Endothelial cell of umbilical vein (primary cell): ENCODE measurements around the gene ITPRIP. TPM values are rescaled to one million over a fixed set of nuclear protein-coding genes. Genes with fewer than 3 reads are reported as not detected.

ENCODE experiments used
- BruUV-seq: library from RNA; stranded (reverse); fragments of 400-500 nt; replicated peaks from 2 replicates; lab custom pipeline; 2021; lab: Mats Ljungman, UMichigan
- CTCF ChIA-PET: fragments of 300-600, 350-600 bp; sonication (Branson Sonifier 250); formaldehyde crosslinking; loops from one replicate; lab custom pipeline; 2021; ENCODE audit warnings: antibody characterized with exemption, inconsistent platforms; lab: Charles Lee
- POLR2A ChIA-PET: fragments of 300-600, 350-600 bp; sonication (Branson Sonifier 250); formaldehyde crosslinking; loops from one replicate; lab custom pipeline; 2021; ENCODE audit warnings: antibody characterized with exemption, inconsistent platforms; lab: Charles Lee
- DNase-seq: peaks from one replicate; pipeline ENCODE4 v3.0.0-alpha.2; 2011; ENCODE audit warnings: low read depth, low spot score
- FAIRE-seq: peaks from 2 replicates; lab custom pipeline; 2011; peaks lifted over from hg19 to GRCh38; lab: Jason Lieb, UNC
- H2AFZ ChIP-seq: 2 replicates; pipeline ENCODE4 v1.6.0; 2012; ENCODE audit warnings: low read depth, low read length, control low read depth, inconsistent platforms
- H3K27ac ChIP-seq: 2 replicates; pipeline ENCODE4 v1.5.1; 2011; ENCODE audit warnings: low read depth, mild to moderate bottlenecking, control low read depth, low read length, moderate library complexity; ENCODE audit not compliant: insufficient read depth
- H3K27me3 ChIP-seq, 2 experiments: 2 replicates each; pipeline versions ENCODE4 v1.6.0 to v1.6.1; 2011; ENCODE audit warnings: low read length in 2 of 2, mixed read lengths in 1 of 2; ENCODE audit not compliant: control insufficient read depth in 2 of 2, insufficient read depth in 2 of 2
- H3K36me3 ChIP-seq, 2 experiments: 2 replicates in 1 of 2; 3 replicates in 1 of 2; pipeline ENCODE4 v1.5.1; 2011; ENCODE audit warnings: low read length in 2 of 2, mild to moderate bottlenecking in 1 of 2, moderate library complexity in 1 of 2; ENCODE audit not compliant: control insufficient read depth in 2 of 2, insufficient read depth in 2 of 2; ENCODE audit errors: extremely low read depth in 1 of 2
- H3K4me1 ChIP-seq: 3 replicates; pipeline ENCODE4 v1.5.1; 2011; ENCODE audit warnings: mild to moderate bottlenecking, low read length; ENCODE audit not compliant: control insufficient read depth, insufficient read depth; ENCODE audit errors: extremely low read depth
- H3K4me2 ChIP-seq: 2 replicates; pipeline ENCODE4 v1.6.1; 2011; ENCODE audit warnings: low read length, control low read depth, mixed read lengths; ENCODE audit not compliant: insufficient read depth
- H3K4me3 ChIP-seq, 3 experiments: fragments of 200-600 bp in 1 of 3; sonication (generic), shearing (Covaris generic) in 1 of 3; replicated peaks in 1 of 3; 2 replicates each; pipeline ENCODE4 v1.5.1; 2011 to 2016; ENCODE audit warnings: control low read depth in 3 of 3, low read length in 3 of 3, mild to moderate bottlenecking in 2 of 3, inconsistent platforms in 1 of 3, low read depth in 1 of 3, moderate library complexity in 1 of 3; ENCODE audit not compliant: insufficient read depth in 1 of 3
- H3K79me2 ChIP-seq: 2 replicates; pipeline ENCODE4 v1.6.0; 2012; ENCODE audit warnings: low read length, inconsistent platforms; ENCODE audit not compliant: control insufficient read depth, insufficient read depth
- H3K9ac ChIP-seq: replicated peaks from 2 replicates; pipeline ENCODE3; 2011; ENCODE audit warnings: low read length, control low read depth; ENCODE audit not compliant: insufficient read depth; ENCODE audit errors: extremely low read depth
- H3K9me1 ChIP-seq: replicated peaks from 3 replicates; pipeline ENCODE4 v1.6.0; 2011; ENCODE audit warnings: mild to moderate bottlenecking, low read length; ENCODE audit not compliant: control insufficient read depth, insufficient read depth; ENCODE audit errors: extremely low read depth
- H3K9me3 ChIP-seq: replicated peaks from 2 replicates; pipeline ENCODE4 v1.5.1; 2012; ENCODE audit warnings: low read length, inconsistent platforms; ENCODE audit not compliant: control insufficient read depth, insufficient read depth
- H4K20me1 ChIP-seq: replicated peaks from 2 replicates; pipeline ENCODE3; 2011; ENCODE audit warnings: mild to moderate bottlenecking, low read length; ENCODE audit not compliant: control insufficient read depth, insufficient read depth; ENCODE audit errors: extremely low read depth
- EZH2 ChIP-seq: IDR thresholded peaks from 2 replicates; pipeline ENCODE4 v1.6.1; 2012; ENCODE audit warnings: borderline replicate concordance, low read depth, mild to moderate bottlenecking, moderate library complexity, low read length, inconsistent platforms; ENCODE audit not compliant: severe bottlenecking
- GATA2 ChIP-seq: IDR thresholded peaks from 2 replicates; pipeline ENCODE4 v1.7.0; 2011; ENCODE audit warnings: low read depth, mild to moderate bottlenecking, moderate library complexity, mixed read lengths, low read length; ENCODE audit not compliant: insufficient read length, insufficient read depth
- JUN ChIP-seq: IDR thresholded peaks from 2 replicates; pipeline ENCODE4 v1.6.1; 2011; ENCODE audit warnings: borderline replicate concordance, low read depth; ENCODE audit not compliant: insufficient read length, insufficient read depth
- MYC ChIP-seq: IDR thresholded peaks from one replicate; pipeline ENCODE4 v1.6.1; 2011; ENCODE audit warnings: mild to moderate bottlenecking, low read depth, low read length
- dilution Hi-C: fragments of 300-500 bp; cut with MboI; formaldehyde crosslinking; loops from one replicate; pipeline ENCODE4 v1.15.0; 2019; ENCODE audit warnings: low sequenced_read_pairs; ENCODE audit not compliant: extremely low pct_ligation_motif_present
- intact Hi-C: fragments of 100-400 bp; cut with micrococcal nuclease; formaldehyde crosslinking; loops from one replicate; pipeline ENCODE4 v1.10.0; 2022
- polyA plus RNA-seq, 4 experiments: library from polyadenylated mRNA; depleted of rRNA in 3 of 4; stranded (reverse) in 3 of 4; unstranded in 1 of 4; fragments of >200 nt; gene quantifications; 2 replicates each; pipeline versions ENCODE4 v1.2.1 to v1.2.3, GENCODE V29; 2011 to 2012; ENCODE audit warnings: missing spikeins in 1 of 4
- total RNA-seq: library from RNA; stranded (reverse); gene quantifications from 2 replicates; pipeline ENCODE4 v1.2.3, GENCODE V29; 2021
- TF ChIP-seq, protein P1 (sequence below): IDR thresholded peaks from 2 replicates; pipeline ENCODE4 v1.6.1; 2011; ENCODE audit not compliant: insufficient read depth, insufficient read length
- TF ChIP-seq, protein P2 (sequence below), 2 donors: IDR thresholded peaks; 1 replicate in 1 of 2; 2 replicates in 1 of 2; pipeline ENCODE4 v1.5.1; 2011; ENCODE audit warnings: low read length in 2 of 2, mild to moderate bottlenecking in 2 of 2, moderate library complexity in 2 of 2, control low read depth in 1 of 2, inconsistent platforms in 1 of 2, low read depth in 1 of 2; ENCODE audit not compliant: insufficient read depth in 1 of 2; ENCODE audit errors: extremely low read depth in 1 of 2

The ITPRIP gene
- total and polyA plus RNA-seq, 2 donors (not counting 3 experiments of a cell fraction or from before 2014, with no cell fraction given): 31.4 to 33.2 TPM

DNA sequence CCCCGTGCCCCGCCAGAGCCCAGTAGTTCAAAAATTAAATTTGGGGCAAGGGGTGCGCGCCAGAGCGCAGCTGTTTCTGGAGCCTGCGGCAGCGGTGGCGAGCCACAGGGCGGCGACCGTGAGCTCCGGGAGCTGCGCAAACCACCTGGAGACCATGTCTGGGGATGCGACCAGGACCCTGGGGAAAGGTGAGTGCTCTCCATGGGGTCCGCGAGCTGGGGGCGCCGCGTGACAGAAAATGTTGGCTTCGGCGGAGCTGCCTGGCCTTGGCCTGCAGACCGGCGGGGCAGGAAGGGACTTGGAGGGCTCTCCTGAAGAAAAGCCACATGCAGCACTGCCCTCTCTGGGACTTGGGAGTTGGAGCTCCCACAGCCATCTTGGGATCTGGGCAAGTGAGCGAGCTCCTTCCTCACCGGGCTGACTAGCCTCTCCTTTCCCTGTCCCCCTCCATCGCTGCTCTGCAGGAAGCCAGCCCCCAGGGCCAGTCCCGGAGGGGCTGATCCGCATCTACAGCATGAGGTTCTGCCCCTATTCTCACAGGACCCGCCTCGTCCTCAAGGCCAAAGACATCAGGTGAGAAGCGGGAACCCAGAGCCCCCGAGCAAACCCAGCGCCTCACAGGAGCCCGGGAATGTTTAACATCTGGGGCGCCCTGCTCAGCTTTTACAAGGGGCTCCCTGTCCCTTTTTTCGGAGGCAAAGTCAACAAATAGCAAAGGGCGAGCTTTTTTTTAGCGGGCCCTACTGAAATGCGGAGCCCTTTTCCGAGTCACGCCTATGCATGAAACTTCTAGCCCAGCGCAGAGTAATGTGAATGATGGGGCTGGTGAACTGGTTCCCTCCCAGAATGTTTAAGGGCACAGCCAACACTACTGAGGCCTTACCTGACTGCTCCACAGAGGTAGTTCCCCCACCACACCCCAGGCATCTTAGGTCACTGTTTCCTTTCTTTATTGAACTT is 63.2 kb downstream of the ITPRIP start:
- FAIRE-seq (no peak), DNase-seq (peak; percentile 50)
- CTCF ChIA-PET: interaction anchor here (0.7 to 4.9 kb wide), 39 partner anchors 8 to 394 kb away, joined by 3 to 79 read pairs (median 5); partner anchors contain the start of genes CFAP58, GSTO1, ITPRIP and SFR1
- Histone ChIP-seq H4K20me1 (no peaks in the 10 kb centered on the region), H3K9ac (no peak overlapping the region), H3K4me1 (no peaks in the 10 kb centered on the region), H3K79me2 (no peaks in the 10 kb centered on the region), H2AFZ (peak overlapping the region; percentile 7), H3K27me3 (peaks cover 0 to 6% of the 10 kb centered on the region in 2 experiments), H3K9me3 (no peaks in the 10 kb centered on the region), H3K4me2 (no peak overlapping the region), H3K36me3 (no peaks in the 10 kb centered on the region), H3K27ac (no peak overlapping the region), H3K9me1 (no peaks in the 10 kb centered on the region), H3K4me3 (no peak overlapping the region)
- intact Hi-C loops (loop anchor here (1.0 kb wide), 2 partner anchors 75 to 230 kb away; no protein-coding TSS in a partner anchor), dilution Hi-C loops (no loop called here)
- BruUV-seq: no TSS peak
- no peak for TF ChIP-seq JUN
- TF ChIP-seq, protein P1, sequence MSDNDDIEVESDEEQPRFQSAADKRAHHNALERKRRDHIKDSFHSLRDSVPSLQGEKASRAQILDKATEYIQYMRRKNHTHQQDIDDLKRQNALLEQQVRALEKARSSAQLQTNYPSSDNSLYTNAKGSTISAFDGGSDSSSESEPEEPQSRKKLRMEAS: no peak
- no peak for TF ChIP-seq EZH2
- TF ChIP-seq MYC: no peak
- no peak for TF ChIP-seq GATA2
- TF ChIP-seq, protein P2, sequence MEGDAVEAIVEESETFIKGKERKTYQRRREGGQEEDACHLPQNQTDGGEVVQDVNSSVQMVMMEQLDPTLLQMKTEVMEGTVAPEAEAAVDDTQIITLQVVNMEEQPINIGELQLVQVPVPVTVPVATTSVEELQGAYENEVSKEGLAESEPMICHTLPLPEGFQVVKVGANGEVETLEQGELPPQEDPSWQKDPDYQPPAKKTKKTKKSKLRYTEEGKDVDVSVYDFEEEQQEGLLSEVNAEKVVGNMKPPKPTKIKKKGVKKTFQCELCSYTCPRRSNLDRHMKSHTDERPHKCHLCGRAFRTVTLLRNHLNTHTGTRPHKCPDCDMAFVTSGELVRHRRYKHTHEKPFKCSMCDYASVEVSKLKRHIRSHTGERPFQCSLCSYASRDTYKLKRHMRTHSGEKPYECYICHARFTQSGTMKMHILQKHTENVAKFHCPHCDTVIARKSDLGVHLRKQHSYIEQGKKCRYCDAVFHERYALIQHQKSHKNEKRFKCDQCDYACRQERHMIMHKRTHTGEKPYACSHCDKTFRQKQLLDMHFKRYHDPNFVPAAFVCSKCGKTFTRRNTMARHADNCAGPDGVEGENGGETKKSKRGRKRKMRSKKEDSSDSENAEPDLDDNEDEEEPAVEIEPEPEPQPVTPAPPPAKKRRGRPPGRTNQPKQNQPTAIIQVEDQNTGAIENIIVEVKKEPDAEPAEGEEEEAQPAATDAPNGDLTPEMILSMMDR (IDR thresholded peaks at IDR 0.05; ENCODE audit: extremely low read depth in 1 of 2, insufficient read depth in 1 of 2, low read depth in 1 of 2, low read length in 2 of 2): peak; percentile 88 to 96
- POLR2A ChIA-PET: no interaction called here
